HG02973 (cell line): ENCODE measurements around the gene DUSP10.

Experiments used
- ATAC-seq: cut with Tn5 transposase; IDR thresholded peaks from one replicate; pipeline ENCODE4 v1.9.1; 2021; ENCODE audit warnings: moderate library complexity; ENCODE audit not compliant: unreplicated experiment

DUSP10 gene

GRCh38 chr1:221664253-221664652 is 77.6 kb downstream of the DUSP10 start:
- ATAC-seq = no peak

DNA sequence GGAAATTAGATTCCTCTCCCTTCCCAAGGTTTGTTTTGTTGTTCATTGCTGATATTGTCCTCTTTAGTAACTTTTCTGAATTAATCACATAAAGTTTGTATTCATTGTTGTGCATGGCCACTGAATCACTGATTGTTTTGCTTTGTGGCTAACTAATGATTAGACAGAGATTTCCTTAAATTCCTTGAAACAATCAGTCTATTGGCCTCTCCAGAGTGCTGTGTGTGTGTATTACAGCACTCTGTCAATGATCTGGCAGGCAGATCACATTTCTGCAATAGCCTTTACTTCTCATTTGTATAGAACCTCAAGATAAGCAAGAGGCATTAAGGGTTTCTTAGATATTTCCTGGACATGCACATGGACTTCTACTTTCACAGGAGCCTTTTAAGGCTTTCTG is 78.6 kb downstream of the DUSP10 start:
- no peak for ATAC-seq

GRCh38 chr1:221655766-221656305 is 86.1 kb downstream of the DUSP10 start:
- no peak for ATAC-seq
